DND-41 (cell line): Measurements from ENCODE around the gene TMX1.

Source experiments
- ATAC-seq: fragments of 200-7000 bp; cut with Tn5 transposase; 3 replicates; pipeline ENCODE4 v1.9.1; 2021; ENCODE audit warnings: low read depth; ENCODE audit not compliant: insufficient read depth
- DNase-seq: peaks from one replicate; pipeline ENCODE4 v3.0.0-alpha.2; 2020
- H2AFZ ChIP-seq: 2 replicates; pipeline ENCODE4 v1.6.0; 2012; ENCODE audit warnings: low read depth, low read length
- H3K27ac ChIP-seq: 2 replicates; pipeline ENCODE4 v1.5.1; 2012; ENCODE audit warnings: low read length, inconsistent platforms
- H3K27me3 ChIP-seq: fragments of 200-600 bp; sonication (generic); 2 replicates; pipeline ENCODE4 v1.6.0; 2012; ENCODE audit warnings: low read length, mild to moderate bottlenecking, inconsistent platforms; ENCODE audit not compliant: insufficient read depth, poor library complexity
- H3K36me3 ChIP-seq: 2 replicates; pipeline ENCODE4 v1.5.1; 2012; ENCODE audit warnings: low read length, inconsistent platforms; ENCODE audit not compliant: insufficient read depth
- H3K4me1 ChIP-seq: 2 replicates; pipeline ENCODE4 v1.5.1; 2012; ENCODE audit warnings: mild to moderate bottlenecking, low read length; ENCODE audit not compliant: insufficient read depth
- H3K4me2 ChIP-seq: 2 replicates; pipeline ENCODE4 v1.6.0; 2012; ENCODE audit warnings: mild to moderate bottlenecking, moderate library complexity, low read length, inconsistent platforms; ENCODE audit not compliant: insufficient read depth
- H3K4me3 ChIP-seq, 2 experiments: fragments of 200-600 bp in 1 of 2; shearing (Covaris generic) in 1 of 2; 2 replicates each; pipeline ENCODE4 v1.5.1; 2012 to 2016; ENCODE audit warnings: inconsistent platforms in 2 of 2, low read length in 2 of 2, mild to moderate bottlenecking in 2 of 2, low read depth in 1 of 2, moderate library complexity in 1 of 2
- H3K79me2 ChIP-seq: 2 replicates; pipeline ENCODE4 v1.6.0; 2012; ENCODE audit warnings: low read length, inconsistent platforms; ENCODE audit not compliant: insufficient read depth
- H3K9ac ChIP-seq: 2 replicates; pipeline ENCODE4 v1.6.0; 2012; ENCODE audit warnings: low read depth, mild to moderate bottlenecking, inconsistent platforms, low read length, moderate library complexity
- H3K9me3 ChIP-seq: 2 replicates; pipeline ENCODE4 v1.5.1; 2012; ENCODE audit warnings: low read length, moderate library complexity, mild to moderate bottlenecking, inconsistent platforms; ENCODE audit not compliant: insufficient read depth, severe bottlenecking
- H4K20me1 ChIP-seq: 2 replicates; pipeline ENCODE4 v1.6.0; 2012; ENCODE audit warnings: low read length; ENCODE audit not compliant: insufficient read depth
- CTCF ChIP-seq: IDR thresholded peaks from 2 replicates; pipeline ENCODE4 v1.5.1; 2012; ENCODE audit warnings: borderline replicate concordance, low read length, moderate library complexity, mild to moderate bottlenecking; ENCODE audit not compliant: poor library complexity, severe bottlenecking; ENCODE audit errors: extremely low read depth
- EZH2 ChIP-seq: IDR thresholded peaks from 3 replicates; pipeline ENCODE4 v1.6.1; 2012; ENCODE audit warnings: borderline replicate concordance, low read depth, mild to moderate bottlenecking, moderate library complexity, low read length, inconsistent platforms; ENCODE audit not compliant: severe bottlenecking

Gene TMX1

GRCh38 chr14:51225751-51226150 lies 14.3 kb upstream of the TMX1 start:
- Histone ChIP-seq H2AFZ (no peak overlapping the region), H3K27me3 (no peaks in the 10 kb centered on the region), H3K4me1 (no peaks in the 10 kb centered on the region), H3K4me3 (no peak overlapping the region), H3K9me3 (peaks cover 5% of the 10 kb centered on the region), H3K9ac (no peak overlapping the region), H3K27ac (no peak overlapping the region), H3K4me2 (no peak overlapping the region), H4K20me1 (no peaks in the 10 kb centered on the region), H3K36me3 (no peaks in the 10 kb centered on the region), H3K79me2 (no peaks in the 10 kb centered on the region)
- no peak for ATAC-seq
- DNase-seq = no peak
- no peak for TF ChIP-seq EZH2
- no peak for TF ChIP-seq CTCF

- ATAC-seq (no peak), DNase-seq (no peak)
- Histone ChIP-seq H3K4me3 (no peak overlapping the region), H2AFZ (no peak overlapping the region), H3K9me3 (no peaks in the 10 kb centered on the region), H3K4me2 (no peak overlapping the region), H3K36me3 (no peaks in the 10 kb centered on the region), H3K9ac (no peak overlapping the region), H3K27ac (no peak overlapping the region), H3K4me1 (no peaks in the 10 kb centered on the region), H3K79me2 (no peaks in the 10 kb centered on the region), H4K20me1 (no peaks in the 10 kb centered on the region), H3K27me3 (no peaks in the 10 kb centered on the region)
- TF ChIP-seq CTCF = no peak
- no peak for TF ChIP-seq EZH2
Observed at GRCh38 chr14:51228391-51228790, 11.7 kb upstream of the TMX1 start.

- TF ChIP-seq EZH2 (no peak), CTCF (no peak)
- no peaks in the 10 kb centered on the region for H3K36me3 ChIP-seq
- DNase-seq = no peak
Observed at GRCh38 chr14:51228890-51229289, 11.2 kb upstream of the TMX1 start.

DNA sequence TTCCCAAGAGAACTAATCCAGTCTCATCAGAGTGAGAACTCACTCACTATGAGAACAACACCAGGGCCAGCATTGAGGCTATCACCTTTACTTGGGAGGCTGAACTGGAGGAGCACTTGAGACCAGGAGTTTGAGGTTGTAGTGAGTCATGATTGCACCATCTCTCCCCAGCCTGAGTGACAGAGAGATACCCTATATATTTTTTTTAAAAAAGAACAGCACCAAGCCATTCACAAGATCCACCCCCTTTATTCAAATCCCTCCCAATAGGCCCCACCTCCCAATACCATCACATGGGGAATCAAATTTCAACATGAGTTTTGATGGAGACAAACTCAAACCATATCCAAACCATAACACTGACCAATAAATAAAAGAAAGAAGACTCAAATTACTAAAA lies 3.7 kb upstream of the TMX1 start:
- H3K36me3 ChIP-seq = peaks cover 4% of the 10 kb centered on the region; the same call in 1 of the 2 replicates
- H3K79me2 ChIP-seq = peaks cover 13% of the 10 kb centered on the region
- peaks cover 16% of the 10 kb centered on the region for H3K4me1 ChIP-seq
- TF ChIP-seq CTCF (no peak), EZH2 (no peak)
- H3K4me2 ChIP-seq = no peak overlapping the region
- H3K9me3 ChIP-seq = no peaks in the 10 kb centered on the region
- no peaks in the 10 kb centered on the region for H3K27me3 ChIP-seq
- no peak overlapping the region for H3K4me3 ChIP-seq
- H2AFZ ChIP-seq = no peak overlapping the region
- H3K9ac ChIP-seq = no peak overlapping the region
- no peaks in the 10 kb centered on the region for H4K20me1 ChIP-seq
- no peak for ATAC-seq
- H3K27ac ChIP-seq = no peak overlapping the region
- no peak for DNase-seq

More at GRCh38 chr14:51228890-51229289, 11.2 kb upstream of the TMX1 start:
- Histone ChIP-seq H3K79me2 (no peaks in the 10 kb centered on the region), H3K4me1 (no peaks in the 10 kb centered on the region), H4K20me1 (no peaks in the 10 kb centered on the region), H3K27ac (no peak overlapping the region), H3K27me3 (no peaks in the 10 kb centered on the region), H3K9ac (no peak overlapping the region), H2AFZ (no peak overlapping the region), H3K4me3 (no peak overlapping the region), H3K9me3 (no peaks in the 10 kb centered on the region), H3K4me2 (no peak overlapping the region)
- ATAC-seq = no peak
